ENCODE data around the gene COL4A2.

DNA sequence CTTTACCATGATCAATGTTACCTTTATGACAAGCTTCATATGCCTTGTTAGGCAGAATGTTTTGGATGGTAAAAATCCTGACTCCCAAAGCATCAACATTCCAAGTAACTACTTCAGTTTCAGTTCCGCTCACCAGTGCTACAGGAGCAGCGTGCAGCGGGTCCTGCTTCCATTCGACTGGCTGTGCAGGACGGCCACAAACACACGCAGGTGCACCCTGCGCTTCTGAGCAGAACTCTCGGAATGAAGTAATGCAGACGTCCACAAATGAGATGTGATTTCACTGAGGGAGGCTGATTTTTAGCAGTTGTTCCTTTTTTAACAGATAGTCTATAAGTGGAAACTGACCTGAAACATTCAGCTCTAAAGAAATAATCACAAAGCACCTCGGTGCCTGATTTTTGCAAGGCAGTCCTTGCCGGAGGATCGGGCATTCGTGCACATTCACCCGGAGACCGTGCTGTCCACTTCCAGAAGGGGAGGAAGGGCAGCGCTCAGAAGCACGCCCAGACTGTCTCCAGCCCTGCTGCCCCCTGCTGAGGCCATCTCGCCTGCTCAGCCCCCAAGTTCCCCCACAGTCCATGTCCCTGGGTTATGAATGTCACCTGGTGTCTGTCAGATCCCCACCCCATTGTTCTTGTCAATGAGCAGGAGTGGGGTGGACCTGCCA, 168.6 kb downstream of the COL4A2 start:
- TF ChIP-seq, protein P1, sequence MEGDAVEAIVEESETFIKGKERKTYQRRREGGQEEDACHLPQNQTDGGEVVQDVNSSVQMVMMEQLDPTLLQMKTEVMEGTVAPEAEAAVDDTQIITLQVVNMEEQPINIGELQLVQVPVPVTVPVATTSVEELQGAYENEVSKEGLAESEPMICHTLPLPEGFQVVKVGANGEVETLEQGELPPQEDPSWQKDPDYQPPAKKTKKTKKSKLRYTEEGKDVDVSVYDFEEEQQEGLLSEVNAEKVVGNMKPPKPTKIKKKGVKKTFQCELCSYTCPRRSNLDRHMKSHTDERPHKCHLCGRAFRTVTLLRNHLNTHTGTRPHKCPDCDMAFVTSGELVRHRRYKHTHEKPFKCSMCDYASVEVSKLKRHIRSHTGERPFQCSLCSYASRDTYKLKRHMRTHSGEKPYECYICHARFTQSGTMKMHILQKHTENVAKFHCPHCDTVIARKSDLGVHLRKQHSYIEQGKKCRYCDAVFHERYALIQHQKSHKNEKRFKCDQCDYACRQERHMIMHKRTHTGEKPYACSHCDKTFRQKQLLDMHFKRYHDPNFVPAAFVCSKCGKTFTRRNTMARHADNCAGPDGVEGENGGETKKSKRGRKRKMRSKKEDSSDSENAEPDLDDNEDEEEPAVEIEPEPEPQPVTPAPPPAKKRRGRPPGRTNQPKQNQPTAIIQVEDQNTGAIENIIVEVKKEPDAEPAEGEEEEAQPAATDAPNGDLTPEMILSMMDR (IDR thresholded peaks at IDR 0.05; ENCODE audit: insufficient read depth, low read depth, low read length) = no peak
- TF ChIP-seq EZH2 (IDR thresholded peaks at IDR 0.05; ENCODE audit: insufficient read depth, low read length) = no peak

Data from astrocyte (in vitro differentiated cells and primary cell).